Gastrocnemius medialis (tissue), 4 donors: ENCODE data around the gene EFCAB3. TPM values are rescaled to one million over a fixed set of nuclear protein-coding genes. Genes with fewer than 3 reads are reported as not detected.
A peak's percentile ranks its signal among the peaks of the same experiment; 100 is the strongest.
"Not testable (repeated sequence)": the region's sequence is repeated elsewhere in the genome, so short reads cannot be mapped to it uniquely, and the experiment has no call there.

ENCODE experiments used
- ATAC-seq, 2 donors: fragments of 150-250 bp; one replicate each; pipeline ENCODE4 v1.9.1; 2016
- DNase-seq, 2 donors: peaks; one replicate each; pipeline ENCODE4 v3.0.0-alpha.2; 2019
- H3K27ac ChIP-seq, 4 donors: fragments of 200-600 bp; sonication (generic); 1 replicate in 1 of 4; 2 replicates in 3 of 4; pipeline ENCODE4 v1.5.1; 2016 to 2018; ENCODE audit warnings: mild to moderate bottlenecking in 2 of 4, moderate library complexity in 1 of 4
- H3K27me3 ChIP-seq, 3 donors: fragments of 200-600 bp; sonication (generic) in 2 of 3; 1 replicate in 1 of 3; 2 replicates in 2 of 3; pipeline versions ENCODE4 v1.5.1 to v1.6.0; 2016 to 2019; ENCODE audit warnings: mild to moderate bottlenecking in 1 of 3, moderate library complexity in 1 of 3
- H3K36me3 ChIP-seq, 2 donors: fragments of 200-600 bp; sonication (generic) in 1 of 2; one replicate each; pipeline ENCODE4 v1.5.1; 2017 to 2018
- H3K4me1 ChIP-seq, 2 donors: fragments of 200-600 bp; sonication (generic) in 1 of 2; one replicate each; pipeline ENCODE4 v1.5.1; 2016 to 2017; ENCODE audit warnings: mild to moderate bottlenecking in 2 of 2
- H3K4me3 ChIP-seq, 4 donors: fragments of 200-600 bp; sonication (generic) in 3 of 4; 1 replicate in 1 of 4; 2 replicates in 3 of 4; pipeline ENCODE4 v1.5.1; 2016 to 2019; ENCODE audit warnings: mild to moderate bottlenecking in 2 of 4
- H3K9me3 ChIP-seq, 3 donors: fragments of 200-600 bp; sonication (generic) in 2 of 3; 1 replicate in 1 of 3; 2 replicates in 2 of 3; pipeline ENCODE4 v1.5.1; 2016 to 2019
- POLR2A ChIP-seq, 2 donors: fragments of 450-650 bp; IDR thresholded peaks; one replicate each; pipeline ENCODE4 v1.6.1; 2017; ENCODE audit warnings: antibody characterized with exemption in 2 of 2, mild to moderate bottlenecking in 2 of 2, moderate library complexity in 2 of 2
- in situ Hi-C, 4 donors: fragments of 200-750 bp; cut with MboI; loops; one replicate each; pipeline versions ENCODE4 v1.15.0 to v1.8.0; 2017; ENCODE audit warnings: low sequenced_read_pairs in 4 of 4
- intact Hi-C: fragments of 100-400 bp; cut with DNase I; formaldehyde crosslinking; loops from one replicate; pipeline ENCODE4 v1.15.1; 2023; ENCODE audit warnings: low total_unique reads
- total RNA-seq, 4 donors: library from RNA; depleted of rRNA; stranded (reverse); fragments of >200 nt; gene quantifications; one replicate each; pipeline versions ENCODE4 v1.1.0 to v1.2.3, GENCODE V29; 2016
- TF ChIP-seq, protein P1 (sequence below), 5 experiments: fragments of 450-650 bp in 3 of 5; fragments of 200-600 bp in 2 of 5; sonication (generic) in 2 of 5; IDR thresholded peaks in 4 of 5; conservative IDR thresholded peaks in 1 of 5; 1 replicate in 4 of 5; 2 replicates in 1 of 5; pipeline ENCODE4 v1.5.1; 2016 to 2019; ENCODE audit warnings: antibody characterized with exemption in 5 of 5, mild to moderate bottlenecking in 3 of 5, moderate library complexity in 3 of 5

The EFCAB3 gene
- total RNA-seq, 4 donors from 2014 or later: not detected

DNA sequence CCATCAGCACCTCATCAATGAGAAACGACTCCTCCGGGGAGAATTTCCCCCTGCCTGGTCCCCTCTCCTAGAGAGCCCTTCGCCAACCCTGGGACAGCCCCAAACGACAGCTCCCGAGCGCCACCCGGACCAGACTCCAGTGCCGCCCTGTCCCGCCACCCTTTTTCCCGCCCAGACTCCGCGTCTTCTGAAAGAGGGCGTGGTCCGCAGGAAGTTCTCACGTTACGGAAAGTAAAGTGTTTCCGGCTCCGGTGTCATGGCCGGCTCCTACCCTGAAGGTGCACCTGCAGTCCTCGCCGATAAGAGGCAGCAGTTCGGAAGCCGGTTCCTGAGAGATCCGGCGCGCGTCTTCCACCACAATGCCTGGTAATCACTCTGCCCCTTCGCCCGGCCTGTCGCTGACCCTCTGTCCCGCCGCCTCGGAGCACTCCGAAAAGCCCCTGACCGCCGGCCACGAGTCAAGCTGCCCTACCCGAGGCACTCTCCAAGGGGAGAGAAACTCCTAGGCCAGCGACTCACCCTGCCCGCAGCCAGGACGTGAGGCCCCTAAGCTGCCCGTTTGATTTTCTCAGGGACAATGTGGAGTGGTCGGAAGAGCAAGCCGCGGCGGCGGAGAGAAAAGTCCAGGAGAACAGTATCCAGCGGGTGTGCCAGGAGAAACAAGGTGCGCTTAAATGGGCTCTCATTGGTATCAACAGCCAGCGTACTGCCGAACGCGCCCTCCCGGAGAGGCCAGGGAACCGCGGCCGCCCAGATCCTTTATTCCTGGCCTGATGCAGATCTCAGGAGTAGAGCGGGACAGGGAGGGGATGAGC is 43.5 kb downstream of the EFCAB3 start, which contains the start of gene METTL2A:
TSS of gene METTL2A (plus strand) at position 251 of the 815 bp plus-strand sequence. CDS start at position 257, 6 bp downstream.
- peaks cover 8 to 13% of the 10 kb centered on the region in 2 donors for H3K4me1 ChIP-seq
- H3K27me3 ChIP-seq, H3K9me3 ChIP-seq, in situ Hi-C loops, intact Hi-C loops, H3K36me3 ChIP-seq: not testable (repeated sequence)
- peak within 1 kb of the TSS; percentile 64 to 80 (median 70) for H3K27ac ChIP-seq
- TF ChIP-seq, protein P1, sequence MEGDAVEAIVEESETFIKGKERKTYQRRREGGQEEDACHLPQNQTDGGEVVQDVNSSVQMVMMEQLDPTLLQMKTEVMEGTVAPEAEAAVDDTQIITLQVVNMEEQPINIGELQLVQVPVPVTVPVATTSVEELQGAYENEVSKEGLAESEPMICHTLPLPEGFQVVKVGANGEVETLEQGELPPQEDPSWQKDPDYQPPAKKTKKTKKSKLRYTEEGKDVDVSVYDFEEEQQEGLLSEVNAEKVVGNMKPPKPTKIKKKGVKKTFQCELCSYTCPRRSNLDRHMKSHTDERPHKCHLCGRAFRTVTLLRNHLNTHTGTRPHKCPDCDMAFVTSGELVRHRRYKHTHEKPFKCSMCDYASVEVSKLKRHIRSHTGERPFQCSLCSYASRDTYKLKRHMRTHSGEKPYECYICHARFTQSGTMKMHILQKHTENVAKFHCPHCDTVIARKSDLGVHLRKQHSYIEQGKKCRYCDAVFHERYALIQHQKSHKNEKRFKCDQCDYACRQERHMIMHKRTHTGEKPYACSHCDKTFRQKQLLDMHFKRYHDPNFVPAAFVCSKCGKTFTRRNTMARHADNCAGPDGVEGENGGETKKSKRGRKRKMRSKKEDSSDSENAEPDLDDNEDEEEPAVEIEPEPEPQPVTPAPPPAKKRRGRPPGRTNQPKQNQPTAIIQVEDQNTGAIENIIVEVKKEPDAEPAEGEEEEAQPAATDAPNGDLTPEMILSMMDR (IDR thresholded peaks at IDR 0.05 in 4 of 5, conservative IDR thresholded peaks at IDR 0.05 in 1 of 5): peak in 2 of 5 experiments; percentile 28 to 40
- peak in 1 of 2 donors; percentile 37 for TF ChIP-seq POLR2A (IDR thresholded peaks at IDR 0.05)
- H3K4me3 ChIP-seq: peak within 1 kb of the TSS; percentile 75 to 85 (median 78)
- DNase-seq (peak; percentile 62 to 74), ATAC-seq (peak; percentile 90 to 93)

DNA sequence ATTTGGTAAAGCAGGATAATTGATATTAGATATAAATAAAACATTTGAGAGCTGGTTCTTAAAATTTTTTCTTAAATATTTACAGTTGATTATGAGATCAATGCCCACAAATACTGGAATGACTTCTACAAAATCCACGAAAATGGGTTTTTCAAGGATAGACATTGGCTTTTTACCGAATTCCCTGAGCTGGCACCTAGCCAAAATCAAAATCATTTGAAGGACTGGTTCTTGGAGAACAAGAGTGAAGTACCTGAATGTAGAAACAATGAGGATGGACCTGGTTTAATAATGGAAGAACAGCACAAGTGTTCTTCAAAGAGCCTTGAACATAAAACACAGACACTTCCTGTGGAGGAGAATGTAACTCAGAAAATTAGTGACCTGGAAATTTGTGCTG is 45.9 kb downstream of the EFCAB3 start:
- ATAC-seq, H3K27ac ChIP-seq, H3K4me3 ChIP-seq, intact Hi-C loops, DNase-seq, in situ Hi-C loops, H3K9me3 ChIP-seq, H3K27me3 ChIP-seq: not testable (repeated sequence)
- peaks cover 8 to 13% of the 10 kb centered on the region in 2 donors for H3K4me1 ChIP-seq
- peaks cover 0 to 12% of the 10 kb centered on the region in 2 donors for H3K36me3 ChIP-seq

DNA sequence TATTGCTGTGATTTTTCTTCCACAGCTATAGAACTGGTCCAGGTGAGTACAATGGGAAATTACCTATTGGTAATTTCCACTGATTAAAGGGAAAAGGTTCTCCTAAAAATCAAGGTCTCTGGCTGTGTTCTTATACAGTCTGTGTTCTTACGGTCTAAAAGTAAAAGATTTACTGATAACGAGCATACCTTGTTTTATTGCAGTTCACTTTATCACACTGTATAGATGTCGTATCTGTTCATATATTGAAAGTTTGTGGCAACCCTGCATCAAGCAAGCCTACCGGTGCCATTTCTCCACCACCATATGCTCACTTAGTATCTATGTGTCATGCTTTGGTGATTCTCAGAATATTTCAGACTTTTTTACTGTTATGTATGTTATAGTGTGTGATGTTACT is 54.9 kb downstream of the EFCAB3 start:
- ATAC-seq, H3K27me3 ChIP-seq, H3K9me3 ChIP-seq, H3K4me3 ChIP-seq, in situ Hi-C loops, H3K4me1 ChIP-seq, H3K27ac ChIP-seq, DNase-seq, intact Hi-C loops: not testable (repeated sequence)
- peaks cover 0 to 12% of the 10 kb centered on the region in 2 donors for H3K36me3 ChIP-seq

DNA sequence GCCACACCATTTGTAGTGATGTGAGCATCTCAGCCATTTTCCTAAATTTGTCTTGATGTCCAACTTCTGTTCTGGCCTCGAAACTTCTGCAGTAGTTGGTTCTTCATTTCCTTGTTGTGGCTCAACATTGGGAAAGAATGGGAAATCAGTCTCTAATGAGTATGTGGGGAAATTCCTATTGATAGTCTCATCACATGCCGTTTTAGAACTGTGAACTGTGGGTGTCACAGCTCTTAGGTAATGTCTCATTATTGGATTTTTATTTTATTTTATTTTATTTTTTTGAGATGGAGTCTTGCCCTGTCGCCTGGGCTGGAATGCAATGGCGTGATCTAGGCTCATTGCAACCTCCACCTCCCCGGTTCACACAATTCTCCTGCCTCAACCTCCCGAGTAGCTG is 60.8 kb downstream of the EFCAB3 start:
- ATAC-seq, in situ Hi-C loops, intact Hi-C loops, H3K9me3 ChIP-seq, DNase-seq, H3K4me3 ChIP-seq, H3K27ac ChIP-seq, H3K4me1 ChIP-seq, H3K27me3 ChIP-seq: not testable (repeated sequence)
- H3K36me3 ChIP-seq: peaks cover 0 to 46% of the 10 kb centered on the region in 2 donors

DNA sequence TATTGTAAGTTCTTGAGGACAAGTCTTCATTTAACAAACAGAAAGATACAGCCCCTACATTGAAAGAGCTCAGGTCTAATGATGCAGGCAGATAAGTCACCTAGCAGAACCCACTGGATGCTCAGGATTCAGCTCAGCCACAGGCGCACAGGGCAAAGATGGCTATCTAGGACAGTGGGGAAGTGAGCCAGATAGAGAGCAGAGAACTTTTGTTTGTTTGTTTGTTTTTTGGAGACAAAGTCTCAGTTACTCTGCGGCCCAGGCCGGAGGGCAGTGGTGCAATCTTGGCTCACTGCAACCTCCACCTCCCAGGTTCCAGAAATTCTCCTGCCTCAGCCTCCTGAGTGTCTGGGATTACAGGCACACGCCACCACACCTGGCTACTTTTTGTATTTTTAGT is 63.7 kb downstream of the EFCAB3 start:
- intact Hi-C loops (no loop called here), in situ Hi-C loops (no loop called here)
- Histone ChIP-seq H3K36me3 (peaks cover 0 to 75% of the 10 kb centered on the region in 2 donors), H3K27me3 (no peaks in the 10 kb centered on the region), H3K4me1 (no peaks in the 10 kb centered on the region), H3K4me3 (no peak overlapping the region), H3K9me3 (no peaks in the 10 kb centered on the region), H3K27ac (no peak overlapping the region)
- no peak for ATAC-seq
- no peak for DNase-seq
- TF ChIP-seq, protein P1 (IDR thresholded peaks at IDR 0.05 in 4 of 5, conservative IDR thresholded peaks at IDR 0.05 in 1 of 5): no peak
- TF ChIP-seq POLR2A (IDR thresholded peaks at IDR 0.05): no peak

DNA sequence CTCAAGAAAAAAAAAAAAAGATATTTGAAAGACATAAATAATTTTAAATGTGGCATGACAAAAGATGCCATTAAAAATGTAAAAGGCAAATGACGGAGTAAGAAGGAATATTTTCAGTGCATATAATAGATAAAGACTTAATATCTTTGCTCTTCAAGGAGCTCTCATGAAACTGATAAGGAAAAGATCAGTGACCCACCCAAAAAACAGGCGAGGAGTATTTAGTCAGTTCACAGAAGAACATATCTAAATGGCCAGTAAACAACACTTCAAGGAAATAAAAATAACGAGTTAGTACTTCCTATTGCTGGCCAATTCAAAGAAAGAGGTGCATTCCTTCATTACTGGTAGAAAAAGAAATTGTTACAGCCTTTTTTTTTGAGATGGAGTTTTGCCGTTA is 65.4 kb downstream of the EFCAB3 start:
- DNase-seq, ATAC-seq, in situ Hi-C loops, H3K27ac ChIP-seq, H3K27me3 ChIP-seq, H3K9me3 ChIP-seq, H3K4me3 ChIP-seq, H3K4me1 ChIP-seq, intact Hi-C loops: not testable (repeated sequence)
- peaks cover 0 to 71% of the 10 kb centered on the region in 2 donors for H3K36me3 ChIP-seq

DNA sequence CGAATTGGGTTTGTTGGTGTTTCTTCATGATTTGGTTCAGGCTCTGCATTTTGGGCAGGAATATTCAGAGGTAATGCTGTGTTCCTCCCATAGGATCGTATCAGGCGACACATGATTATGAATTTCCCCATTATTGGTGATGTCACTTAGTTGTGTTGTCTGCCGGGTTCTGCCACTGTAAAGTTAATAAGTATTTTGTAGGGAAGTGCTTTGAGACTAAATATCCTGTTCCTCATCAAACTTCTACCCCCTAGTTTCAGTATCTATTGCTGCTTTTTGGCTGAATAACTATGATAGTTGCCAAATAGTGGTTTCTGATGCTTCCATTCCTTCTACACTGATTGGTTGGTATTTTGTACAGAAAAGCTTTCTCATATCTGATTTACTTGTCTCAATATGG is 71.8 kb downstream of the EFCAB3 start:
- in situ Hi-C loops, intact Hi-C loops, H3K4me3 ChIP-seq, ATAC-seq, H3K4me1 ChIP-seq, H3K27ac ChIP-seq, H3K27me3 ChIP-seq, DNase-seq, H3K9me3 ChIP-seq: not testable (repeated sequence)
- H3K36me3 ChIP-seq: peaks cover 0 to 23% of the 10 kb centered on the region in 2 donors

DNA sequence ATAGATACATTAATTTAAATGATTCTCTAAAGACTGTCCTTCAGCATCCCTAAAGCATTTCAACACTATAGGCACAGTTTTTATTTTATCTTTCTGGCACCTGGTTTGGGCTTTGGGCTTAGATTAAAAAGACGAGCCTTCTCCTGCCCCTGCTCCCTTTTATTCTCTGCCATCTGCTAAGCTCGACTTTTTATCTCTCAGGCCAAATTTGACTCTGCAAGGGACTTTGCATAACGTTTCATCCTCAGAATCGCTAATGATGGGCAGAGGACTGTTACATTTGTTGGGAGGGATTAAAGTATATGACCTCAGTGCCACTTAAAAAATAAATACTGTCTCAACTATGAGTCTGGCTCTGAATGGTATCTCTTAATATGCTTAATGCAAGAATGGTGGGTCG is 72.7 kb downstream of the EFCAB3 start:
- H3K27ac ChIP-seq, intact Hi-C loops, in situ Hi-C loops, H3K4me3 ChIP-seq, DNase-seq, H3K27me3 ChIP-seq, H3K4me1 ChIP-seq, H3K9me3 ChIP-seq, ATAC-seq: not testable (repeated sequence)
- H3K36me3 ChIP-seq: peaks cover 0 to 15% of the 10 kb centered on the region in 2 donors

DNA sequence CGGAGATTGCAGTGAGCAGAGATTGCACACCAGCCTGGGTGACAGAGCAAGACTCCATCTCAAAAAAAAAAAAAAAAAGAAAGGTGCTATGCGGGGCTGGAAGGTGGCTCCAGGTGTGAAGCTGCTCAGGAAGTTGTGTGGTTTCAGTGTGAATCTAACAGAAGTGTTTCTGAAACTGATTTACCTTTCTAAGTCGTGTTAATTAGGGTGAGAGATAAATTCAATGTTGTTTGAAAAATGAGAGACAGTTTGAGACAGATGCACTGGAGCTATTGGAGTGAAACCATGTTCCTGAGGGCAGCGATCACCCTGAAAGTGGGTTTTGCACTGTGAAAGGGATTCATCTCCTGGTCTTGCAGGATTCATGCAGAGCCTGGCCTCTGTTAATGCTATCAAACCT is 73.3 kb downstream of the EFCAB3 start:
- H3K36me3 ChIP-seq, H3K4me3 ChIP-seq, in situ Hi-C loops, intact Hi-C loops, DNase-seq, H3K4me1 ChIP-seq, H3K27me3 ChIP-seq, H3K9me3 ChIP-seq, ATAC-seq, H3K27ac ChIP-seq: not testable (repeated sequence)

DNA sequence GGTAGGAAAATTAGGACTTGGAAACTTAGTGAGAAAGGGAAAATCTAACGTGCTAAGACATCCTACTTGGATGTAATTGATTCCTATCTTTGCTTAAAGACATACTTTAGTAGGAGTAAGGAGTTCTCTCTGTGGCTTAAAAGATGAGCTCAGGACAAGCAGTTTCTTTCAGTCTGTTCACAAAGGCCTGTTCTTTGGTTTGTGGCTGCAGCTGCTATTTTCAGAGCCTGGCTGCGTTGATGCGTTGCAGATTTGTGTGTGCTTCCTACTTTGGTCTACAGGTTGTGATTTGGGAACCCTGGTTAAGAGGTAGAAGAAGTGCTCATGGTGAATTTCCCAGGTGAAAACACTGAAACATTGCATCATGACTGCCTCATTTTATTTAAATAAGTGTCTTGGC is 73.8 kb downstream of the EFCAB3 start:
- H3K9me3 ChIP-seq, H3K4me1 ChIP-seq, in situ Hi-C loops, ATAC-seq, intact Hi-C loops, H3K36me3 ChIP-seq, H3K27ac ChIP-seq, DNase-seq, H3K4me3 ChIP-seq, H3K27me3 ChIP-seq: not testable (repeated sequence)
